A673 (cell line): Measurements from ENCODE around the gene TRIM56.

Experiments
- EZH2 ChIP-seq: fragments of 200-600 bp; sonication (generic); IDR thresholded peaks from 2 replicates; pipeline ENCODE4 v1.6.1; 2017; ENCODE audit warnings: borderline replicate concordance, low read depth, mild to moderate bottlenecking, mixed read lengths, antibody characterized with exemption, low read length; ENCODE audit not compliant: poor library complexity, severe bottlenecking
- TF ChIP-seq, protein P1 (sequence below): fragments of 300-800, 200-600 bp; sonication (generic); conservative IDR thresholded peaks from 2 replicates; pipeline ENCODE4 v1.5.1; 2017; ENCODE audit warnings: low read depth, mild to moderate bottlenecking, antibody characterized with exemption, low read length, moderate library complexity, mixed read lengths

DNA sequence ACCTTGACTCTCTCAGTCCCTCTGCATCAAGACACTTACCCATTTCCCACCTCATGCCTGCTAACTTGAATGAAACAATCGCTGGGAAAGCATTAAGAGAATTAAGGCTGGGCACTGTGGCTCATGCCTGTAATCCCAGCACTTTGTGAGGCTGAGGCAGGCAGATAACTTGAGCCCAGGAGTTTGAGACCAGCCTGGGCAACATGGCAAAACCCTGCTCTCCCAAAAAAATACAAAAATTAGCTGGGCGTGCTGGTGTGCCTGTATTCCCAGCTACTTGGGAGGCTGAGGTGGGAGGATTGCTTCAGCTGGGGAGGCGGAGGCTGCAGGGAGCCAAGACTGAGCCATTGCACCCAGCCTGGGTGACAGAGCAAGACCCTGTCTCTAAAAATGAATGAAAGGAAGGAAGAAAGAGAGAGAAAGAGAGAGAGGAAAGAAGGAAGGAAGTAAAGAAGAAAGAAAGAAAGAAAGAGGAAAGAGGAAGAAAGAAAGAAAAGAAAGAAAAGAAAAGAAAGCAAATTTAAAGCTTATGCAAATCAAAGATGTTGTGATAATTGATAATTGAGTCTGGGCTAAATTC lies 42.3 kb downstream of the TRIM56 start:
- TF ChIP-seq, protein P1, sequence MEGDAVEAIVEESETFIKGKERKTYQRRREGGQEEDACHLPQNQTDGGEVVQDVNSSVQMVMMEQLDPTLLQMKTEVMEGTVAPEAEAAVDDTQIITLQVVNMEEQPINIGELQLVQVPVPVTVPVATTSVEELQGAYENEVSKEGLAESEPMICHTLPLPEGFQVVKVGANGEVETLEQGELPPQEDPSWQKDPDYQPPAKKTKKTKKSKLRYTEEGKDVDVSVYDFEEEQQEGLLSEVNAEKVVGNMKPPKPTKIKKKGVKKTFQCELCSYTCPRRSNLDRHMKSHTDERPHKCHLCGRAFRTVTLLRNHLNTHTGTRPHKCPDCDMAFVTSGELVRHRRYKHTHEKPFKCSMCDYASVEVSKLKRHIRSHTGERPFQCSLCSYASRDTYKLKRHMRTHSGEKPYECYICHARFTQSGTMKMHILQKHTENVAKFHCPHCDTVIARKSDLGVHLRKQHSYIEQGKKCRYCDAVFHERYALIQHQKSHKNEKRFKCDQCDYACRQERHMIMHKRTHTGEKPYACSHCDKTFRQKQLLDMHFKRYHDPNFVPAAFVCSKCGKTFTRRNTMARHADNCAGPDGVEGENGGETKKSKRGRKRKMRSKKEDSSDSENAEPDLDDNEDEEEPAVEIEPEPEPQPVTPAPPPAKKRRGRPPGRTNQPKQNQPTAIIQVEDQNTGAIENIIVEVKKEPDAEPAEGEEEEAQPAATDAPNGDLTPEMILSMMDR, result no peak
- no peak for TF ChIP-seq EZH2
